Loucy (cell line): ENCODE measurements around the gene CPLX4.

Source experiments
- EZH2phosphoT487 ChIP-seq: fragments of 200-600 bp; IDR thresholded peaks from 2 replicates; pipeline ENCODE4 v1.6.1; 2018; ENCODE audit warnings: antibody characterized with exemption, mild to moderate bottlenecking, moderate library complexity, borderline replicate concordance
- TF ChIP-seq, protein P1 (sequence below): fragments of 200-600 bp; sonication (generic); conservative IDR thresholded peaks from 2 replicates; pipeline ENCODE4 v1.5.1; 2014; ENCODE audit warnings: mild to moderate bottlenecking, antibody characterized with exemption, low read length

DNA sequence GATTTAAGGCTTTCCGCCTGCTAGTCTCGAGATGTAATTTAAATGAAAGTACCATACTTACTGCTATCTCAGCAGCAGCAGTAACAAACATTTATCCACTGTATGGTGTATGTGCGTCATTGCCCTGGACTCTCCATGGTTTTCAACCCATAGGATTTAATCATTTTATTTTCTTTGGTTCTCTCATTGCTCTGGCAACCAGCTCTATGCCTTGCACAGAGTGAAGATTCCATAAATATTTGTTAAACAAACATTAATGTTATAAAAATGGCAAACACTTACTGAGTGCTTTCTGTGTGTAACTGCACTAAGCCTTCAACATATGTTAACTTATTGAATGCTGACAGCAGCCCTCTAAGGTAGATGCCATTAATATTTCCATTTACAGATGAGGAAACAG, 41.9 kb upstream of the CPLX4 start:
- TF ChIP-seq, protein P1, sequence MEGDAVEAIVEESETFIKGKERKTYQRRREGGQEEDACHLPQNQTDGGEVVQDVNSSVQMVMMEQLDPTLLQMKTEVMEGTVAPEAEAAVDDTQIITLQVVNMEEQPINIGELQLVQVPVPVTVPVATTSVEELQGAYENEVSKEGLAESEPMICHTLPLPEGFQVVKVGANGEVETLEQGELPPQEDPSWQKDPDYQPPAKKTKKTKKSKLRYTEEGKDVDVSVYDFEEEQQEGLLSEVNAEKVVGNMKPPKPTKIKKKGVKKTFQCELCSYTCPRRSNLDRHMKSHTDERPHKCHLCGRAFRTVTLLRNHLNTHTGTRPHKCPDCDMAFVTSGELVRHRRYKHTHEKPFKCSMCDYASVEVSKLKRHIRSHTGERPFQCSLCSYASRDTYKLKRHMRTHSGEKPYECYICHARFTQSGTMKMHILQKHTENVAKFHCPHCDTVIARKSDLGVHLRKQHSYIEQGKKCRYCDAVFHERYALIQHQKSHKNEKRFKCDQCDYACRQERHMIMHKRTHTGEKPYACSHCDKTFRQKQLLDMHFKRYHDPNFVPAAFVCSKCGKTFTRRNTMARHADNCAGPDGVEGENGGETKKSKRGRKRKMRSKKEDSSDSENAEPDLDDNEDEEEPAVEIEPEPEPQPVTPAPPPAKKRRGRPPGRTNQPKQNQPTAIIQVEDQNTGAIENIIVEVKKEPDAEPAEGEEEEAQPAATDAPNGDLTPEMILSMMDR, result no peak
- no peak for TF ChIP-seq EZH2phosphoT487
